Progenitor cell of endocrine pancreas (in vitro differentiated cells): ENCODE data around the gene NLRC4. TPM values are rescaled to one million over a fixed set of nuclear protein-coding genes. Genes with fewer than 3 reads are reported as not detected.

Source experiments
- DNase-seq: peaks from one replicate; pipeline ENCODE4 v3.0.0; 2021; ENCODE audit warnings: low spot score; ENCODE audit not compliant: unreplicated experiment
- H3K27ac Mint-ChIP-seq: 2 replicates; pipeline ENCODE4 v1.8.0; 2021; ENCODE audit warnings: mild to moderate bottlenecking, moderate library complexity, mixed read lengths
- H3K27me3 Mint-ChIP-seq: 2 replicates; pipeline ENCODE4 v1.8.0; 2021; ENCODE audit warnings: mixed read lengths
- H3K36me3 Mint-ChIP-seq: 2 replicates; pipeline ENCODE4 v1.8.0; 2022; ENCODE audit warnings: mixed read lengths; ENCODE audit not compliant: insufficient read depth
- H3K4me1 Mint-ChIP-seq: 2 replicates; pipeline ENCODE4 v1.8.0; 2021; ENCODE audit warnings: low read depth, mixed read lengths
- H3K4me3 Mint-ChIP-seq: 2 replicates; pipeline ENCODE4 v1.8.0; 2021; ENCODE audit warnings: low read depth, mild to moderate bottlenecking, moderate library complexity, mixed read lengths
- H3K9me3 Mint-ChIP-seq: 2 replicates; pipeline ENCODE4 v1.8.0; 2021; ENCODE audit warnings: low read depth, mixed read lengths
- CTCF ChIP-seq: fragments of 200-600 bp; sonication (generic); IDR thresholded peaks from one replicate; pipeline ENCODE4 v1.5.0; 2021; ENCODE audit warnings: antibody characterized with exemption, mild to moderate bottlenecking; ENCODE audit not compliant: unreplicated experiment
- total RNA-seq: library from RNA; stranded (reverse); gene quantifications from 2 replicates; pipeline ENCODE4 v1.2.1, GENCODE V29; 2021

NLRC4 gene
- total RNA-seq, 1 donor from 2014 or later: not detected

DNA sequence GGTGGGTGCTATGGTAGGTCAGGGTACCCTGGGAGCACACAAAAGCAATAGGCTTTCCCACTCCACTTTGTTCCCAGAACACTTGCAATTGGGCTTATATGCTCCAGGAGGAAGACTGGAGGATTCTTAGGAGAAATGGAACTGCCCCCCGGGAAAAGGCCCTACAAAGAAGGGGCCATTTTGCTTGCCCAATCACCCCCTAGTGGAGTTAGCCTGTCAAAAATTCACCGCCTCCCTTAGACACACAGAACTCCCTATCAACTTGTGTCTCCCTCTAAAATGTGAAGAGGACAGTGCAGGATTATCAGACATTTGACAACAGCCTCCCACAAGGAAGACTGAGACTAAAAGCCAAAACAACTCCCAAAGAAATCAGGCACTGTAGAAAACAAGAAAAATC, 36.5 kb downstream of the NLRC4 start:
- H3K36me3 Mint-ChIP-seq: peaks cover 1% of the 10 kb centered on the region
- no peak overlapping the region for H3K4me3 Mint-ChIP-seq
- no peaks in the 10 kb centered on the region for H3K9me3 Mint-ChIP-seq
- no peak for TF ChIP-seq CTCF
- no peak overlapping the region for H3K27ac Mint-ChIP-seq
- H3K4me1 Mint-ChIP-seq: peaks cover 14% of the 10 kb centered on the region
- no peaks in the 10 kb centered on the region for H3K27me3 Mint-ChIP-seq
- DNase-seq: no peak

- no peak for DNase-seq
- Mint-ChIP-seq H3K9me3 (no peaks in the 10 kb centered on the region), H3K36me3 (peaks cover 1% of the 10 kb centered on the region), H3K27me3 (no peaks in the 10 kb centered on the region), H3K4me3 (no peak overlapping the region), H3K4me1 (peaks cover 14% of the 10 kb centered on the region), H3K27ac (no peak overlapping the region)
- TF ChIP-seq CTCF: no peak
Observed at GRCh38 chr2:32227492-32227891, 37.2 kb downstream of the NLRC4 start.

GRCh38 chr2:32222966-32223365, 41.7 kb downstream of the NLRC4 start:
- Mint-ChIP-seq H3K4me3 (no peak overlapping the region), H3K27ac (no peak overlapping the region), H3K9me3 (no peaks in the 10 kb centered on the region), H3K4me1 (peaks cover 9% of the 10 kb centered on the region), H3K36me3 (peaks cover 11% of the 10 kb centered on the region), H3K27me3 (no peaks in the 10 kb centered on the region)
- no peak for TF ChIP-seq CTCF
- DNase-seq: no peak

DNA sequence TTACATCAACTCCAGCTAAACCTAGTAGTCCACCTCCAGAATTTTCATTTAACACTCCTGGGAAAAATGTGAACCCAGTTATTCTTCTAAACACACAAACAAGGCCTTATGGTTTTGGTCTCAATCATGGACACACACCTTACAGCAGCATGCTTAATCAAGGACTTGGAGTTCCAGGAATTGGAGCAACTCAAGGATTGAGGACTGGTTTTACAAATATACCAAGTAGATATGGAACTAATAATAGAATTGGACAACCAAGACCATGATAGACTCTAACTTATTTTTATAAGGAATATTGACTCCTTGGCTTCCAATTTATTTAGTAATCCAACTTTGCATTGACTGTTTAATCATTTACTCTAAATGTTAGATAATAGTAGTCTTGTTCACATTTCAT, 44.2 kb downstream of the NLRC4 start:
- H3K4me1 Mint-ChIP-seq: no peaks in the 10 kb centered on the region
- no peaks in the 10 kb centered on the region for H3K27me3 Mint-ChIP-seq
- no peak for TF ChIP-seq CTCF
- no peaks in the 10 kb centered on the region for H3K9me3 Mint-ChIP-seq
- peaks cover 11% of the 10 kb centered on the region for H3K36me3 Mint-ChIP-seq
- H3K4me3 Mint-ChIP-seq: no peak overlapping the region
- no peak for DNase-seq
- no peak overlapping the region for H3K27ac Mint-ChIP-seq

GRCh38 chr2:32212295-32212694, 52.4 kb downstream of the NLRC4 start:
- H3K36me3 Mint-ChIP-seq: peaks cover 6% of the 10 kb centered on the region
- TF ChIP-seq CTCF: no peak
- H3K9me3 Mint-ChIP-seq: no peaks in the 10 kb centered on the region
- no peaks in the 10 kb centered on the region for H3K4me1 Mint-ChIP-seq
- no peak for DNase-seq
- H3K27me3 Mint-ChIP-seq: no peaks in the 10 kb centered on the region
- H3K27ac Mint-ChIP-seq: no peak overlapping the region
- H3K4me3 Mint-ChIP-seq: no peak overlapping the region
